Measurements from ENCODE around the gene HEMK1. TPM values are rescaled to one million over a fixed set of nuclear protein-coding genes. Genes with fewer than 3 reads are reported as not detected.

HEMK1 gene
- total and polyA plus RNA-seq, 2 of the 8 experiments (the other 6 are each of a cell fraction or from before 2014, with no cell fraction given): 9.7 to 10.6 TPM

- Histone ChIP-seq H3K14ac (ENCODE audit: insufficient read length) (no peak overlapping the region), H2BK120ac (replicated peaks; ENCODE audit: low read depth, low read length) (no peak overlapping the region), H3K23ac (ENCODE audit: insufficient read length) (no peak overlapping the region), H3K9me3 (ENCODE audit: insufficient read depth in 2 of 2, low read depth in 1 of 2, low read length in 1 of 2) (no peaks in the 10 kb centered on the region), H3K79me1 (ENCODE audit: low read depth, low read length) (no peaks in the 10 kb centered on the region; the same call in 1 of the 2 replicates), H3K27ac (ENCODE audit: low read depth, low read length) (no peak overlapping the region), H3K56ac (replicated peaks; ENCODE audit: insufficient read length, low read depth, low read length) (no peak overlapping the region), H3K4me2 (ENCODE audit: insufficient read depth in 1 of 2, low read depth in 2 of 2, low read length in 2 of 2) (peak overlapping the region; percentile 78 to 88; a peak in 1 of 4 replicates), H4K8ac (ENCODE audit: extremely low read depth, insufficient read depth, low read length) (no peak overlapping the region; the same call in 1 of the 2 replicates), H2BK15ac (ENCODE audit: low read length) (no peak overlapping the region), H4K5ac (ENCODE audit: insufficient read length, low read depth, low read length) (no peak overlapping the region), H3K4ac (replicated peaks; ENCODE audit: insufficient read length, low read depth, low read length) (no peak overlapping the region), H2BK5ac (ENCODE audit: low read depth, low read length) (no peak overlapping the region), H3K79me2 (ENCODE audit: control insufficient read depth in 1 of 2, insufficient read depth in 2 of 2, low read length in 2 of 2) (no peaks in the 10 kb centered on the region), H3K18ac (ENCODE audit: extremely low read depth, low read length) (no peak overlapping the region), H4K91ac (replicated peaks; ENCODE audit: insufficient read length, low read length) (no peak overlapping the region), H2BK20ac (ENCODE audit: low read length) (no peak overlapping the region), H3K4me1 (replicated peaks in 1 of 4; ENCODE audit: control insufficient read depth in 3 of 4, insufficient read depth in 4 of 4, low read length in 3 of 4) (peaks cover 0 to 6% (median 4%) of the 10 kb centered on the region in 4 experiments; a peak in 5 of 7 replicates), H3K27me3 (replicated peaks in 1 of 4; ENCODE audit: control insufficient read depth in 3 of 4, extremely low read depth in 1 of 4, insufficient read depth in 3 of 4, low read length in 3 of 4) (peaks cover 0 to 13% (median 5%) of the 10 kb centered on the region in 4 experiments; a peak in 4 of 7 replicates), H3K23me2 (ENCODE audit: low read depth, low read length) (peaks cover 15% of the 10 kb centered on the region; the same call in 1 of the 2 replicates), H3K9ac (replicated peaks in 1 of 4; ENCODE audit: extremely low read depth in 1 of 4, low read depth in 3 of 4, low read length in 3 of 4) (no peak overlapping the region; a peak in 1 of 7 replicates), H4K20me1 (replicated peaks in 1 of 2; ENCODE audit: control insufficient read depth in 1 of 2, insufficient read depth in 2 of 2, low read length in 2 of 2) (no peaks in the 10 kb centered on the region), H2BK12ac (ENCODE audit: low read depth, low read length) (no peak overlapping the region), H3K4me3 (ENCODE audit: extremely low read depth in 1 of 4, insufficient read depth in 2 of 4, low read depth in 3 of 4, low read length in 4 of 4) (peak overlapping the region in 1 of 4 experiments; percentile 83; a peak in 2 of 8 replicates), H2AK5ac (ENCODE audit: low read depth, low read length) (no peak overlapping the region), H3K36me3 (ENCODE audit: control insufficient read depth in 2 of 4, insufficient read depth in 4 of 4, low read length in 3 of 4) (no peaks in the 10 kb centered on the region), H2AFZ (ENCODE audit: low read length) (no peak overlapping the region)
- POLR2A ChIA-PET (ENCODE audit: partially characterized antibody): interaction anchor here (0.8 to 3.4 kb wide), 8 partner anchors 10 to 234 kb away, joined by 3 to 12 read pairs (median 3); partner anchors contain the start of gene CISH
- no peak for FAIRE-seq
- WGBS, 2 experiments (ENCODE audit: extremely low coverage in 1 of 2, insufficient coverage in 1 of 2, insufficient read length in 1 of 2, insufficient replicate concordance in 2 of 2, low coverage in 1 of 2, low lambda C conversion rate in 2 of 2, missing lambda C conversion rate in 1 of 2): 83% methylated on average over 5 of the region's 5 CpGs; no CpG with 5 or more reads in 1 of the 2 experiments
- CTCF ChIA-PET (ENCODE audit: partially characterized antibody): interaction anchor here (0.7 to 46.5 kb wide), 15 partner anchors 10 to 817 kb away, joined by 3 to 863 read pairs (median 4); partner anchors contain the start of genes CISH and MAPKAPK3
- no peak for DNase-seq (ENCODE audit: low read depth in 1 of 2, low spot score in 2 of 2)
- TF ChIP-seq RXRA (IDR thresholded peaks at IDR 0.05; ENCODE audit: insufficient read depth, low read depth, low read length) (no peak), HDAC2 (IDR thresholded peaks at IDR 0.05; ENCODE audit: borderline replicate concordance in 1 of 2, low read depth in 2 of 2, low read length in 2 of 2) (no peak), TCF12 (IDR thresholded peaks at IDR 0.05; ENCODE audit: low read depth, low read length) (no peak), CREB1 (IDR thresholded peaks at IDR 0.05) (no peak), TAF1 (IDR thresholded peaks at IDR 0.05; ENCODE audit: low read depth, low read length) (no peak), ZNF274 (IDR thresholded peaks at IDR 0.05; ENCODE audit: borderline replicate concordance, extremely low read depth, low read length) (no peak), SP4 (IDR thresholded peaks at IDR 0.05; ENCODE audit: low read length) (no peak), ASH2L (IDR thresholded peaks at IDR 0.05; ENCODE audit: low read length) (no peak), TAF7 (optimal IDR thresholded peaks at IDR 0.05; ENCODE audit: borderline replicate concordance, low read depth, low read length) (no peak), POLR2AphosphoS5 (IDR thresholded peaks at IDR 0.05; ENCODE audit: low read depth, low read length) (no peak), SUZ12 (IDR thresholded peaks at IDR 0.05; ENCODE audit: low read length) (no peak), BRCA1 (IDR thresholded peaks at IDR 0.05; ENCODE audit: low read depth, low read length) (no peak)
- TF ChIP-seq, protein P1, sequence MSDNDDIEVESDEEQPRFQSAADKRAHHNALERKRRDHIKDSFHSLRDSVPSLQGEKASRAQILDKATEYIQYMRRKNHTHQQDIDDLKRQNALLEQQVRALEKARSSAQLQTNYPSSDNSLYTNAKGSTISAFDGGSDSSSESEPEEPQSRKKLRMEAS (IDR thresholded peaks at IDR 0.05): no peak
Measured at GRCh38 chr3:50570508-50571279, 1.4 kb downstream of the HEMK1 start.
